ENCODE results near the gene RGMA.

GRCh38 chr15:93045191-93045785 lies 43.7 kb downstream of the RGMA start:
- TF ChIP-seq ELF4 (IDR thresholded peaks at IDR 0.05) (no peak), ARNT (IDR thresholded peaks at IDR 0.05) (no peak), SP1 (IDR thresholded peaks at IDR 0.05) (no peak), FOXK2 (IDR thresholded peaks at IDR 0.05) (no peak), BHLHE40 (IDR thresholded peaks at IDR 0.05; ENCODE audit: borderline replicate concordance) (no peak), SUZ12 (IDR thresholded peaks at IDR 0.05) (no peak), FOXM1 (IDR thresholded peaks at IDR 0.05; ENCODE audit: borderline replicate concordance) (no peak)

Measured in HEK293T (cell line).